GM12801 (cell line): ENCODE measurements around the gene OR52I2.
A peak's percentile ranks its signal among the peaks of the same experiment; 100 is the strongest.

ENCODE experiments used
- CTCF ChIP-seq: IDR thresholded peaks from one replicate; pipeline ENCODE4 v1.5.1; 2011; ENCODE audit warnings: control low read depth; ENCODE audit not compliant: insufficient read length; ENCODE audit errors: extremely low read depth

The OR52I2 gene

GRCh38 chr11:4636136-4636535 is 54.6 kb downstream of the OR52I2 start:
- no peak for TF ChIP-seq CTCF

GRCh38 chr11:4636962-4637661 is 55.6 kb downstream of the OR52I2 start, which contains the start of gene OR51D1:
TSS of gene OR51D1 (plus strand) at chr11:4637477. CDS start at chr11:4639791, 2,314 bp downstream.
- TF ChIP-seq CTCF, result peak; percentile 53

- no peak for TF ChIP-seq CTCF
Observed at GRCh38 chr11:4637662-4638047, 56.1 kb downstream of the OR52I2 start.

GRCh38 chr11:4639931-4640330 is 58.4 kb downstream of the OR52I2 start:
- TF ChIP-seq CTCF, result no peak

- no peak for TF ChIP-seq CTCF
Observed at GRCh38 chr11:4641501-4641900, 60.0 kb downstream of the OR52I2 start.

- no peak for TF ChIP-seq CTCF
Observed at GRCh38 chr11:4642043-4642442, 60.5 kb downstream of the OR52I2 start.
